CD4-positive, alpha-beta T cell (primary cell): ENCODE measurements around the gene TGFBI. TPM values are rescaled to one million over a fixed set of nuclear protein-coding genes. Genes with fewer than 3 reads are reported as not detected.

ENCODE experiments used
- ATAC-seq: fragments of 200-7000 bp; cut with Tn5 transposase; one replicate; pipeline ENCODE4 v1.10.0; 2022; ENCODE audit warnings: mild to moderate bottlenecking; ENCODE audit not compliant: poor library complexity
- CTCF ChIA-PET: fragments of 350-600 bp; sonication (Branson Sonifier 250); formaldehyde crosslinking; loops from one replicate; lab custom pipeline; 2021; ENCODE audit warnings: antibody characterized with exemption, inconsistent platforms; lab: Charles Lee
- POLR2A ChIA-PET: fragments of 350-600 bp; sonication (Branson Sonifier 250); formaldehyde crosslinking; loops from one replicate; lab custom pipeline; 2021; ENCODE audit warnings: antibody characterized with exemption, inconsistent platforms; lab: Charles Lee
- DNase-seq, 14 experiments: peaks; one replicate each; pipeline ENCODE4 v3.0.0-alpha.2; 2013 to 2020; ENCODE audit warnings: mixed read lengths in 2 of 14
- H3K27ac ChIP-seq, 2 donors: one replicate each; pipeline versions ENCODE4 v1.5.1 to v1.7.0; 2013; ENCODE audit warnings: low read length in 2 of 2, low read depth in 1 of 2, mild to moderate bottlenecking in 1 of 2
- H3K27me3 ChIP-seq, 2 experiments: 1 replicate in 1 of 2; 2 replicates in 1 of 2; pipeline versions ENCODE4 v1.6.1 to v1.7.0; 2013; ENCODE audit warnings: low read length in 2 of 2, control low read depth in 1 of 2, mild to moderate bottlenecking in 1 of 2, moderate library complexity in 1 of 2; ENCODE audit not compliant: insufficient read depth in 2 of 2, control insufficient read depth in 1 of 2
- H3K36me3 ChIP-seq: one replicate; pipeline ENCODE4 v1.6.1; 2013; ENCODE audit warnings: low read length, control low read depth; ENCODE audit not compliant: insufficient read depth
- H3K4me1 ChIP-seq: one replicate; pipeline ENCODE4 v1.6.1; 2013; ENCODE audit warnings: low read length, control low read depth; ENCODE audit not compliant: insufficient read depth
- H3K4me3 ChIP-seq: one replicate; pipeline ENCODE4 v1.5.1; 2013; ENCODE audit warnings: mild to moderate bottlenecking, low read length, moderate library complexity
- H3K9me3 ChIP-seq, 2 experiments: 1 replicate in 1 of 2; 2 replicates in 1 of 2; pipeline versions ENCODE4 v1.6.1 to v1.7.0; 2013; ENCODE audit warnings: low read length in 2 of 2, mild to moderate bottlenecking in 2 of 2, control low read depth in 1 of 2, moderate library complexity in 1 of 2; ENCODE audit not compliant: control insufficient read depth in 1 of 2, insufficient read depth in 1 of 2
- H3K27ac Mint-ChIP-seq: one replicate; pipeline ENCODE4 v1.8.0; 2020; ENCODE audit warnings: mixed read lengths
- H3K27me3 Mint-ChIP-seq: one replicate; pipeline ENCODE4 v1.8.0; 2021; ENCODE audit warnings: mixed read lengths
- H3K36me3 Mint-ChIP-seq: one replicate; pipeline ENCODE4 v1.8.0; 2021; ENCODE audit warnings: low read depth, mixed read lengths
- H3K4me1 Mint-ChIP-seq: one replicate; pipeline ENCODE4 v1.8.0; 2021; ENCODE audit warnings: low read depth, mixed read lengths
- H3K4me3 Mint-ChIP-seq: one replicate; pipeline ENCODE4 v1.8.0; 2020; ENCODE audit warnings: mild to moderate bottlenecking, mixed read lengths
- H3K9me3 Mint-ChIP-seq: one replicate; pipeline ENCODE4 v1.8.0; 2020; ENCODE audit warnings: mixed read lengths
- intact Hi-C, 2 experiments: fragments of 100-400 bp; cut with DNase I in 1 of 2; cut with micrococcal nuclease in 1 of 2; formaldehyde crosslinking; loops; one replicate each; pipeline versions ENCODE4 v1.15.1 to v1.9.0; 2023 to 2025; cut with DNase I, micrococcal nuclease
- polyA plus RNA-seq, 2 donors: library from polyadenylated mRNA; unstranded; fragments of 120-200 nt; gene quantifications; one replicate each; pipeline ENCODE4 v1.2.1, GENCODE V29; 2013
- total RNA-seq, 174 experiments: library from RNA in 2 of 174; stranded (reverse) in 2 of 174; gene quantifications; one replicate each; pipeline ENCODE4 v1.2.3 and lab custom pipeline; 2021 to 2026
- TF ChIP-seq, protein P1 (sequence below): fragments of 200-600 bp; IDR thresholded peaks from one replicate; pipeline ENCODE4 v1.8.0; 2022; ENCODE audit warnings: antibody characterized with exemption, mild to moderate bottlenecking

TGFBI gene
- 1 to 10 TPM; 4.8 to 5.9 TPM for total RNA-seq
- polyA plus RNA-seq (2013, experiment 1 of 2) = 53.8 TPM
- 35.8 TPM for polyA plus RNA-seq (2013, experiment 2 of 2)
- 0 to 68.0 (median 3.1) reads per million in 172 experiments for total RNA-seq (lab: John Stamatoyannopoulos, UW)

DNA sequence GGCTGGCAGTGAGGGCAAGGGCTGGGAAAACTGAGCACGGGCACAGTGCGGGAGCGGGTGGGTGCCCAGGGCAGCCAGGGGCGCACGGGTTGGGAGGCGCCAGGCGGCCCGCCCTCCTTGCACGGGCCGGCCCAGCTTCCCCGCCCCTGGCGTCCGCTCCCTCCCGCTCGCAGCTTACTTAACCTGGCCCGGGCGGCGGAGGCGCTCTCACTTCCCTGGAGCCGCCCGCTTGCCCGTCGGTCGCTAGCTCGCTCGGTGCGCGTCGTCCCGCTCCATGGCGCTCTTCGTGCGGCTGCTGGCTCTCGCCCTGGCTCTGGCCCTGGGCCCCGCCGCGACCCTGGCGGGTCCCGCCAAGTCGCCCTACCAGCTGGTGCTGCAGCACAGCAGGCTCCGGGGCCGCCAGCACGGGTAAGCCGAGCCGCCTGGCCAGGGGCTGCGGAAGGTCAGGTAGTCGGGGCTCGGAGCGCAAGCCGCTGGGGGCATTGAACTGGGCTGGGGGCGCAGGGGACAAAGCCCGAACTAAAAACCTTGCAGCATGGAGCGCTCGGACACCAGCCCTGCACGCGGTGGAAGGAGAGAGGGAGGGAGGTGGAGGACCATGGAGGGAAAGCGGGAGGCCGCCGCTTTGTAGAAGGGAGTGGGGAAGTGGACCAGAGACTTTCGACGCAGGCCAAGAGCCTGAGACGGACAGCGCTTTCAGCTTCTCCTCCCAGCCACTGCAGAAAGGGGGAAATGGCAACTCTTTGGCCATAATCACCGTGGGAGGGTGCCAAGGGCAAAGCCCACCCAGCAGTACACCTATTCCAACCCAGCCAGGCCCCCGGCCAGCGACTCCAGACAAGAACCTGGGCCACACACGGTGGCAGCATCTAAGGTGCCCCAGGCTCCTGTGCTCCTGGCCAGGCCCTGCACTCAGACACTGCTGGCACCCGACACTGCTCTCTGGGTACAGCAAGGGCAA, at the start of gene TGFBI:
Gene TGFBI (plus strand): TSS at position 207 of the 961 bp plus-strand sequence. CDS start 68 bp downstream, at position 275.
- Histone ChIP-seq H3K36me3 (no peaks in the 10 kb centered on the region), H3K27ac (no peak within 1 kb of the TSS), H3K27me3 (peaks cover 17 to 22% of the 10 kb centered on the region in 2 experiments), H3K9me3 (no peaks in the 10 kb centered on the region), H3K4me3 (peak within 1 kb of the TSS; percentile 45), H3K4me1 (peaks cover 31% of the 10 kb centered on the region)
- TF ChIP-seq, protein P1, sequence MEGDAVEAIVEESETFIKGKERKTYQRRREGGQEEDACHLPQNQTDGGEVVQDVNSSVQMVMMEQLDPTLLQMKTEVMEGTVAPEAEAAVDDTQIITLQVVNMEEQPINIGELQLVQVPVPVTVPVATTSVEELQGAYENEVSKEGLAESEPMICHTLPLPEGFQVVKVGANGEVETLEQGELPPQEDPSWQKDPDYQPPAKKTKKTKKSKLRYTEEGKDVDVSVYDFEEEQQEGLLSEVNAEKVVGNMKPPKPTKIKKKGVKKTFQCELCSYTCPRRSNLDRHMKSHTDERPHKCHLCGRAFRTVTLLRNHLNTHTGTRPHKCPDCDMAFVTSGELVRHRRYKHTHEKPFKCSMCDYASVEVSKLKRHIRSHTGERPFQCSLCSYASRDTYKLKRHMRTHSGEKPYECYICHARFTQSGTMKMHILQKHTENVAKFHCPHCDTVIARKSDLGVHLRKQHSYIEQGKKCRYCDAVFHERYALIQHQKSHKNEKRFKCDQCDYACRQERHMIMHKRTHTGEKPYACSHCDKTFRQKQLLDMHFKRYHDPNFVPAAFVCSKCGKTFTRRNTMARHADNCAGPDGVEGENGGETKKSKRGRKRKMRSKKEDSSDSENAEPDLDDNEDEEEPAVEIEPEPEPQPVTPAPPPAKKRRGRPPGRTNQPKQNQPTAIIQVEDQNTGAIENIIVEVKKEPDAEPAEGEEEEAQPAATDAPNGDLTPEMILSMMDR = no peak
- H3K27me3 Mint-ChIP-seq = peaks cover 46% of the 10 kb centered on the region
- POLR2A ChIA-PET = interaction anchor here (1.9 kb wide), 1 partner anchor 8 kb away, joined by 10 read pairs; no protein-coding TSS in a partner anchor
- H3K4me3 Mint-ChIP-seq = no peak within 1 kb of the TSS
- no peaks in the 10 kb centered on the region for H3K9me3 Mint-ChIP-seq
- H3K36me3 Mint-ChIP-seq = no peaks in the 10 kb centered on the region
- ATAC-seq = peak; percentile 59
- no peak within 1 kb of the TSS for H3K27ac Mint-ChIP-seq
- no peaks in the 10 kb centered on the region for H3K4me1 Mint-ChIP-seq
- intact Hi-C loops = no loop called here
- peak in 5 of 14 experiments; percentile 26 to 66 (median 47) for DNase-seq
- CTCF ChIA-PET = no interaction called here

DNA sequence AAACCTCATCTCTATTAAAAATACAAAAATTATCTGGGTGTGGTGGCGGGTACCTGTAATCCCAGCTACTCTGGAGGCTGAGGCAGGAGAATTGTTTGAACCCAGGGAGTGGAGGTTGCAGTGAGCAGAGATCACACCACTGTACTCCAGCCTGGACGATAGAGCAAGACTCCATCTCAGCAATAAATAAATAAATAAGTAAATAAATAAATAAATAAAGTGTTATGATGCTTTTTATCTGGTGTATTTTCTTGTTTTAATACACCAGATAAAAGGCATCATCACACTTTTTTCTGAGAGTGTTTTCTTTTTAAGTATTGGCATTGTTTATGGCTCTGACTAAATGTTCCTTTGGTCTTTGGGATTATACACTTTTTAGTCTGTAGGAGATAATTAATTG, 49.8 kb upstream of the TGFBI start:
- Histone ChIP-seq H3K4me1 (peaks cover 4% of the 10 kb centered on the region), H3K36me3 (no peaks in the 10 kb centered on the region), H3K9me3 (peaks cover 0 to 3% of the 10 kb centered on the region in 2 experiments), H3K27ac (no peak overlapping the region), H3K27me3 (peaks cover 8 to 9% of the 10 kb centered on the region in 2 experiments), H3K4me3 (no peak overlapping the region)
- TF ChIP-seq, protein P1 = no peak
- DNase-seq (no peak), ATAC-seq (no peak)
- Mint-ChIP-seq H3K9me3 (no peaks in the 10 kb centered on the region), H3K27me3 (peaks cover 49% of the 10 kb centered on the region), H3K36me3 (no peaks in the 10 kb centered on the region), H3K27ac (no peak overlapping the region), H3K4me3 (no peak overlapping the region), H3K4me1 (no peaks in the 10 kb centered on the region)
- intact Hi-C loops = no loop called here
- ChIA-PET POLR2A (no interaction called here), CTCF (no interaction called here)

DNA sequence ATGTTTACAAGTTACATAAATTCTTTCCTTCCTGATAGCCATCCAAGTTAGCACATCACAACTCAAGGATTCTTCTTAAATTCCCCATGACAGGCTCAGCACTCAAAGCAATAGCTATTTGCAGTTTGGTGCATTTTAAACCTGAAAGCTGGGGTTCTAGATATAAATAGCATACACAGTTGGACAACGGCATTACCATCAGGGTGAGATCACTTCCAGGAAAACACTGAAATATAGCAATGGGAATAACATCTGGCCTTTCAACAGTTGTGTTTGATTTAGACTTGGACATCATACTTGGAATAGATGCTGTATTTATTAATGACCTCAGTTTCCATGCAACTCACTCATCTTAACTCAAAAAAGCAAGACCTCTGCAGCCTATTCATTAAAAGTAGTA, 49.3 kb upstream of the TGFBI start:
- H3K36me3 Mint-ChIP-seq = no peaks in the 10 kb centered on the region
- ChIA-PET POLR2A (no interaction called here), CTCF (no interaction called here)
- DNase-seq (no peak), ATAC-seq (no peak)
- TF ChIP-seq, protein P1 = no peak
- Histone ChIP-seq H3K36me3 (no peaks in the 10 kb centered on the region), H3K27ac (no peak overlapping the region), H3K27me3 (peaks cover 8 to 9% of the 10 kb centered on the region in 2 experiments), H3K4me3 (no peak overlapping the region), H3K4me1 (peaks cover 4% of the 10 kb centered on the region), H3K9me3 (peaks cover 0 to 3% of the 10 kb centered on the region in 2 experiments)
- H3K27ac Mint-ChIP-seq = no peak overlapping the region
- no peaks in the 10 kb centered on the region for H3K9me3 Mint-ChIP-seq
- no peaks in the 10 kb centered on the region for H3K4me1 Mint-ChIP-seq
- no peak overlapping the region for H3K4me3 Mint-ChIP-seq
- H3K27me3 Mint-ChIP-seq = peaks cover 44% of the 10 kb centered on the region
- intact Hi-C loops = no loop called here
